ENCODE data around the gene MAP1LC3B.

Gene MAP1LC3B

GRCh38 chr16:87438611-87438985 lies 46.5 kb downstream of the MAP1LC3B start:
- no peak overlapping the region for H3K27ac ChIP-seq (ENCODE audit: poor library complexity, severe bottlenecking)
- peaks cover 15% of the 10 kb centered on the region for H3K4me1 ChIP-seq (ENCODE audit: insufficient read depth, poor library complexity, severe bottlenecking)
- no peaks in the 10 kb centered on the region for H3K36me3 ChIP-seq (ENCODE audit: low read depth)
- no peaks in the 10 kb centered on the region for H3K9me3 ChIP-seq (ENCODE audit: severe bottlenecking)
- ATAC-seq (ENCODE audit: low read depth): no peak
- H3K27me3 ChIP-seq (ENCODE audit: insufficient read depth, poor library complexity, severe bottlenecking): no peaks in the 10 kb centered on the region
- no peak for TF ChIP-seq CTCF (IDR thresholded peaks at IDR 0.05; ENCODE audit: poor library complexity, severe bottlenecking)
- DNase-seq (ENCODE audit: low spot score): no peak
- H3K4me3 ChIP-seq (ENCODE audit: severe bottlenecking): no peak overlapping the region

GRCh38 chr16:87439926-87440325 lies 47.8 kb downstream of the MAP1LC3B start:
- no peak for TF ChIP-seq CTCF (IDR thresholded peaks at IDR 0.05; ENCODE audit: poor library complexity, severe bottlenecking)
- Histone ChIP-seq H3K27ac (ENCODE audit: poor library complexity, severe bottlenecking) (no peak overlapping the region), H3K4me3 (ENCODE audit: severe bottlenecking) (no peak overlapping the region), H3K9me3 (ENCODE audit: severe bottlenecking) (no peaks in the 10 kb centered on the region), H3K36me3 (ENCODE audit: low read depth) (no peaks in the 10 kb centered on the region; the same call in 1 of the 2 replicates), H3K27me3 (ENCODE audit: insufficient read depth, poor library complexity, severe bottlenecking) (no peaks in the 10 kb centered on the region), H3K4me1 (ENCODE audit: insufficient read depth, poor library complexity, severe bottlenecking) (peaks cover 15% of the 10 kb centered on the region)
- ATAC-seq (ENCODE audit: low read depth) (no peak), DNase-seq (ENCODE audit: low spot score) (no peak)

GRCh38 chr16:87441886-87442580 lies 49.9 kb downstream of the MAP1LC3B start:
- Histone ChIP-seq H3K4me3 (ENCODE audit: severe bottlenecking) (no peak overlapping the region), H3K27me3 (ENCODE audit: insufficient read depth, poor library complexity, severe bottlenecking) (no peaks in the 10 kb centered on the region), H3K36me3 (ENCODE audit: low read depth) (peaks cover 8% of the 10 kb centered on the region), H3K9me3 (ENCODE audit: severe bottlenecking) (no peaks in the 10 kb centered on the region), H3K4me1 (ENCODE audit: insufficient read depth, poor library complexity, severe bottlenecking) (no peaks in the 10 kb centered on the region), H3K27ac (ENCODE audit: poor library complexity, severe bottlenecking) (no peak overlapping the region)
- DNase-seq (ENCODE audit: low spot score): no peak
- no peak for TF ChIP-seq CTCF (IDR thresholded peaks at IDR 0.05; ENCODE audit: poor library complexity, severe bottlenecking)
- ATAC-seq (ENCODE audit: low read depth): no peak

- H3K36me3 ChIP-seq (ENCODE audit: low read depth): peaks cover 12% of the 10 kb centered on the region
- no peaks in the 10 kb centered on the region for H3K9me3 ChIP-seq (ENCODE audit: severe bottlenecking)
- no peaks in the 10 kb centered on the region for H3K27me3 ChIP-seq (ENCODE audit: insufficient read depth, poor library complexity, severe bottlenecking)
- no peak for TF ChIP-seq CTCF (IDR thresholded peaks at IDR 0.05; ENCODE audit: poor library complexity, severe bottlenecking)
- H3K4me1 ChIP-seq (ENCODE audit: insufficient read depth, poor library complexity, severe bottlenecking): no peaks in the 10 kb centered on the region
- no peak for ATAC-seq (ENCODE audit: low read depth)
- H3K27ac ChIP-seq (ENCODE audit: poor library complexity, severe bottlenecking): no peak overlapping the region
- no peak for DNase-seq (ENCODE audit: low spot score)
- no peak overlapping the region for H3K4me3 ChIP-seq (ENCODE audit: severe bottlenecking)
Observed at GRCh38 chr16:87442581-87442966, 50.4 kb downstream of the MAP1LC3B start.

GRCh38 chr16:87443016-87443415 lies 50.9 kb downstream of the MAP1LC3B start:
- Histone ChIP-seq H3K9me3 (ENCODE audit: severe bottlenecking) (no peaks in the 10 kb centered on the region), H3K27ac (ENCODE audit: poor library complexity, severe bottlenecking) (no peak overlapping the region), H3K27me3 (ENCODE audit: insufficient read depth, poor library complexity, severe bottlenecking) (no peaks in the 10 kb centered on the region), H3K4me3 (ENCODE audit: severe bottlenecking) (no peak overlapping the region), H3K4me1 (ENCODE audit: insufficient read depth, poor library complexity, severe bottlenecking) (no peaks in the 10 kb centered on the region), H3K36me3 (ENCODE audit: low read depth) (peaks cover 16% of the 10 kb centered on the region)
- TF ChIP-seq CTCF (IDR thresholded peaks at IDR 0.05; ENCODE audit: poor library complexity, severe bottlenecking): no peak
- ATAC-seq (ENCODE audit: low read depth): no peak
- no peak for DNase-seq (ENCODE audit: low spot score)
